Right forelimb (tissue), 1 donor: Measurements from ENCODE around the gene RHBDL1.

Source experiments
- DNase-seq: peaks from one replicate; pipeline ENCODE4 v3.0.0-alpha.2; 2018

Gene RHBDL1

DNA sequence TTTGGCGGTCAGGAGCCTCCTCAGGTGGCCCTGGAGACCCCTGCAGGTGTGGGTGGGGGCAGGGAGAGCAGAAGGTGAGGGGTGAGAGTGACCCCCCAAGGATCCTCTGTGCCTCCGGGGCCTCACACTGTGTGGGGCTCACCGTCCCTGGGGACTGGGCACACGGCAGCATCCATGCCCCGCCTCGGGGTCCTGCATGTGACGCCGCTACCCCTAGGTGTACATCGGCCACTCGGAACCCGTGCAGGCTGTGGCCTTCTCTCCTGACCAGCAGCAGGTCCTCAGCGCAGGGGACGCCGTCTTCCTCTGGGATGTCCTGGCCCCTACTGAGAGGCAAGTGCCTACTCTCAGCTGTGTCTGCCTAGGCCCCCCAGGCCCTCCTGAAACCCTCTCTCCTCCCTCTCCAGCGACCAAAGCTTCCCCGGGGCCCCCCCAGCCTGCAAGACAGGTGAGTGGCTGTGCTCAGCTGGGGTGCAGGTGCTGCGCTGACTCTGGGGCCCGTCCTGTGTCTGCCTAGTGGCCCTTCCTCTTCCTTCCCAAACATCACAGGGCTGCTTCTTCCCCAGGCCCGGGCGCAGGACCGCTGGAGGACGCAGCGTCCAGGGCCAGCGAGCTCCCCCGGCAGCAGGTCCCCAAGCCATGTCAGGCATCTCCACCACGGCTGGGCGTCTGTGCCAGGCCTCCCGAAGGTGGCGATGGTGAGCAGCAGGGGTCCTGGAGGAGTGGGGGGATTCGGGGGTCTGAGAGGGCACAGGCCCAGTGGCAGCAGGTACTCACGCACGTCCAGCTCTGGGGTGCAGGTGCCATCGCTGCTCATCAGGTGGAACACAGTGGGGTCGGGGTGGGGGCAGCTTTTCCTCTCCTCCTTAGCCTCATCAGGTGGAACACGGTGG, 16.5 kb upstream of the RHBDL1 start:
- DNase-seq = no peak

DNA sequence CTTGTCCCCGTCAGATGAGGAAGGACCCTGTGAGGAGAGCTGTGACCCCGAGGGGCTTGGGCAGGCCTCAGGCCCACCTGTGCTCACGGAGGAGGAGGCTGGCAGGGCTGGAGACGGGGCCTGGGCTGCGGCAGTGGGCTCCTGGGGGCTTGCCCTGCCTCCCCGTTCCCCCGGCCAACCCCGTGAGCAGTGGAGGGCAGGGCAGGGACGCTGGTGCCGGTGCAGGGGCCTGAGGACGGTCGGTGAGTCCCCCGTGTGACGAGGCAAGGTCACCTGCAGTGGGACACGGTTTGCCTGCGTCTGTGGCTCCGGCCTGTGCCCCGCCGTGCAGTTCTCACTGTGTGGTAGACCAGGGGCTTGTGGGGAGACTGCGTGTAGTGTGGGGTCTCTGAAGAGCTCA, 15.9 kb upstream of the RHBDL1 start:
- DNase-seq = no peak

DNA sequence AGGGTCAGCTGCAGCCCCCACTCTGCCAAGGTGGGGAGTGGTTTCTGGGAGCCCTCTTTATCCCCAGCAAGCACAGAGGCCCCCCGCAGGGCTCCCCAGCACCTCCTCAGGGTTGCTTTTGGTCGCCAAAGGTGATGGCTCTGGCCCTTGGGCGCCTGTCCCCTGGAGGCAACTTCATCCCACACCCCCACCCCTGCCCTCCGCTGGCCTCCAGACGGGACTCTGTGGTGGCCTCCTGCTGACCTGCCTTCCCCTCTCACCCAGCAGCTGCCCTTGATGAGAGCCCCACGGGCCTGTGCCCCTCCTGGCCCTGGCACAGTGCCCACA, 15.4 kb upstream of the RHBDL1 start:
- DNase-seq = no peak

DNA sequence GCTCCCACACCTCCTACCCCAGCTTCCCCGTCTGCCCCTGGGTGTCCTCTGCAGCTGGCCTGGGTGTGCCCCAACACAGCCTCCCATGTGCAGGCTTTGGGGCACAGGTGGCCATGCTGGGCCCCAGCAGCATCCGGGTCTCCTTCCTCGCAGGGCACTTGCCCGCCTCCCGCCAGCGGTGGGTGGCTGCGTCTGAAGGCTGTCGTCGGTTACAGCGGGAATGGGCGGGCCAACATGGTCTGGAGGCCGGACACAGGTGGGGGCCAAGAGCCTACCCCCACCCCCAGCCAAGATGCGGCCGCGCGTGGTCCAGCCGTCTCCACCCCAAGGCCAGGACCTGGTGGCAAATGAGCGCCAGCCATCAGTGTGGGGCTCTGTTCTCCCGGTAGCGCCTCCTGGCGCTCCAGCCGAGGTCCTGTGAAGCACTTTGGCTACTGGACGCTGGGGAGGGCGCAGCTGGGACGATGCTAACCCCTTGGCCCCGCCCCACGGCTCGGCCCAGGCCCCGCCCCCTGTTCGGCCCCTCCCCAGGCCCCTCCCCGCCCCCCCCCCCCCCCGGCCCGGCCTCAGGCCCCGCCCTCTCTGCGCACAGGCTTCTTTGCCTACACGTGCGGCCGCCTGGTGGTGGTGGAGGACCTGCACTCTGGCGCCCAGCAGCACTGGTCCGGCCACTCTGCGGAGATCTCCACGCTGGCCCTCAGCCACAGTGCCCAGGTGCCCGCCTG, 14.8 kb upstream of the RHBDL1 start:
- peak; percentile 87 for DNase-seq

DNA sequence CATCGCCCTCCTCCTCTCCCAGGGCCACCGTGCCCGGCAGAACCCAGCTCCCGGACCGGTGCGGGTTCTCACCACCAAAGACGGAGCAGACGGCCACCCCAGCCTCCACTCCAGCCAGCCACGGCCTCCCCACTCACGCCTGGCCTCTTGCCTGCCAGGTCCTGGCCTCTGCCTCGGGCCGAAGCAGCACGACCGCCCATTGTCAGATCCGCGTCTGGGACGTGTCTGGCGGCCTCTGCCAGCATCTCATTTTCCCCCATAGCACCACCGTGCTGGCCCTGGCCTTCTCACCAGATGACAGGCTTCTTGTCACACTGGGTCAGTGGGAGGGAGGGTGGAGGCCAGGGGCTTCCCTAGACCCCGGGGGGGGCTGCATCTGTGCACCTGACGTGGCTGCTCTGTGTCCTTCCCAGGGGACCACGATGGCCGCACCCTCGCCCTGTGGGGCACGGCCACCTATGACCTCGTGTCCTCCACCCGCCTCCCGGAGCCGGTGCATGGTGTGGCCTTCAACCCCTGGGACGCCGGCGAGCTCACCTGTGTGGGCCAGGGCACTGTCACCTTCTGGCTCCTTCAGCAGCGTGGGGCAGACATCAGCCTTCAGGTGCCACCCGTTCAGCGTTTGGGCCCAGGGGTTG, 14.2 kb upstream of the RHBDL1 start:
- DNase-seq = no peak

DNA sequence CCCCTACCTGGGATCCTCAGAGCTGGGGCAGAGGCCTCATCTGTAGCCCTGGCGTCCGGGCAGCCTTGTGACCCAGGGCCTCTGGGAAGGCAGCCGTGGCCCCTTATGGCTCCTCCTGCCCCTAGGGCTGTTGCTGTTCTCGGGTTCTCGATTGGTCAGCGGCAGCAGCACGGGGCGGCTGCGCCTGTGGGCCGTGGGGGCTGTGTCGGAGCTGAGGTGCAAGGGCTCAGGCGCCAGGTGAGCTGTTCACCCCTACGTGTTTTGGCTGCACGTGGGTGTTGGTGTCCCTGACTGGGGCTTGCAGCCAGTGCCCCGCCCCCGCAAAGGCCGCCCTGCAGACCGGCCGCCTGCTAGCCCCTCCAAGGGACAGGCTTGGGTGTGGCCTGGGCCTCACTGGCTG, 13.4 kb upstream of the RHBDL1 start:
- no peak for DNase-seq

DNA sequence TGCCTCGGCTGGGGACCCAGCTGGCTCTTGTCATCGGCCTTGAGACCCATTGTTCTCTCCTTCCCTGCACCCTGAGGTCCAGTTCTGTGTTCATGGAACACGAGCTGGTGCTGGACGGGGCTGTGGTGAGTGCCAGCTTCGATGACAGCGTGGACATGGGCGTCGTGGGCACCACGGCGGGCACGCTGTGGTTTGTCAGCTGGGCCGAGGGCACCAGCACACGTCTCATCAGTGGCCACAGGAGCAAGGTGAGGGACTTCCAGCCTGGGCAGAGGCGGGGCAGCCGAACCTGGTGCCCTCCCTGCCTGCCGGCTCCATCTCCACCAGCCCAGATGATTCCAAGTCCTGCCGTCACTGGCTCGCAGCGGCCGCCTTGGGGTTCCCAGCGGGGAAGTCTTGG, 12.9 kb upstream of the RHBDL1 start:
- DNase-seq = no peak

DNA sequence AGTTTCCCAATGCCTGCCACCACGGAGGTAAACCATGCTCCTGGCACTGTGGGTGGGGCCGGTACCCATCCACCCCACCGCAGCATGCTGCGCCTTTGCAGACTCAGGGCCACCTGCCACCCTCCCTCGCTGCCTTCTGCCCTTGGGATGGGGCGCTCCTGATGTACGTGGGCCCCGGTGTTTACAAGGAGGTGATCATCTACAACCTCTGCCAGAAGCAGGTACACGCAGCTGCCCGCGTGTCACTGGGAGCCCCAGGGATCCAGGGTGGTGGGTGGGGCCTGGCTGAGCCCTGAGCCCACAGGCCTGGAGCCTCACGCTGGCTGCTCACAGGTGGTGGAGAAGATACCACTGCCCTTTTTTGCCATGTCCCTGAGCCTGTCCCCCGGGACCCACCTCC, 8.9 kb upstream of the RHBDL1 start:
- no peak for DNase-seq

DNA sequence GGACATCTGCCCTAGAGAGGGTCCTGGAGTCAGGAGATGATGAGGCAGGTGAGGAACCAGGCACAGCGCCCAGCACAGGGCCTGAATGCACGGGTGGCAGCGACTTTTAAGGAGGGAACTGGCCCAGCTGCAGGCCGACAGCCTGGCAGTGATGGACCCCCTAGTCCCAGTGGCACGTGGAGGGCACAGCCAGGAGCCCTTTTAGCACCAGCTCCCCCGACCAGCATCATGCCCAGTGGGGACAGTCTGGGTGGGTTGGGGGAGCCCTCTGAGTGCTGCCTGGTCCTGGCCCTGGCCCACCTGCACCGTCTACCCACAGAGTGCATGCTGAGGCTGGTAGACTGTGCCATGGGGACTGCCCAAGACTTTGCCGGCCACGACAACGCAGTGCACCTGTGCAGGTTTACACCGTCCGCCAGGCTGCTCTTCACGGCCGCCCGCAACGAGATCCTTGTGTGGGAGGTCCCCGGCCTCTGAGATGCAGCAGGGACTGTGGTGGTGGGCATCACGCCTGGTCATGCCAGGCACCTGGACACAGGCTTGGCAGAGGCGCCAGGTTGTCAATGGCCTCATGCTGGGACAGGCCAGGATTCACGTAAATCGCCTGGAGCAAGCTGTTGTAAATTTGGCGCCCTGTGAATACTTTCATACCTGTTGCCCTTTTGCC, 8.2 kb upstream of the RHBDL1 start:
- DNase-seq = no peak

DNA sequence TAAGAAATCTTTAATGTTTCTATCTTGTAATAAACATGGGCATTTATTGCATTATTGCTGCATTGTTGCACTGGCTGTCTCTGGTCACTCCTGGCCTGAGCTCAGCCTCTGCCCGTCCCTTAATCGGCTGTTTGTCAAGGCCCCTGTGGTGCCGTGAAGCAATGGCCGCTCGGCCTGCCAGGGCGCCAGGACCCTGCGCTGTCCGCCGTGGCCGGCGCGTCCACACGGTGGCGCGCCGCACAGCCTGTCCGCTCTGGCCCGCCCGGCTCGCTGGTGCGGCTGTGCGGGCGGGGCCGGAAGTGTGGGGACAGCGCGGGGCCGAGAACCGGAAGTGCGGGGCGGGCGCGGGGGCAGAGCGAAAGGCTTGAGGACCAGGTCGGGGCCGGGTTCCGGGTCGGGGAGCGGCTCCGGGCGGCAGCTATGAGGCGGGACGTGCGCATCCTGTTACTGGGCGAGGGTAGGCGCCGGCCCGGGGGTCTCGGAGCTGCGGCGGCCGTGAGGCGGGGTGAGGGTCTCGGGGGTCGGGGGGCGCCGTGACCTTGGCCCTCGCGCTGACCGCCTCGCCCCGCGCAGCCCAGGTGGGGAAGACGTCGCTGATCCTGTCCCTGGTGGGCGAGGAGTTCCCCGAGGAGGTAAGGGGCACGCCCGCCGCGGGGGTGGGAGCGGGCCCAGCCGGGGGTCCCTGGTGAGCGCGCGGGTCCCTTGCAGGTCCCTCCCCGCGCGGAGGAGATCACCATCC, 7.5 kb upstream of the RHBDL1 start, which contains the start of gene RHOT2:
RHOT2 (plus strand) TSS at position 353 of the 739 bp plus-strand sequence; CDS start at position 421, 68 bp downstream.
- DNase-seq = peak; percentile 95

DNA sequence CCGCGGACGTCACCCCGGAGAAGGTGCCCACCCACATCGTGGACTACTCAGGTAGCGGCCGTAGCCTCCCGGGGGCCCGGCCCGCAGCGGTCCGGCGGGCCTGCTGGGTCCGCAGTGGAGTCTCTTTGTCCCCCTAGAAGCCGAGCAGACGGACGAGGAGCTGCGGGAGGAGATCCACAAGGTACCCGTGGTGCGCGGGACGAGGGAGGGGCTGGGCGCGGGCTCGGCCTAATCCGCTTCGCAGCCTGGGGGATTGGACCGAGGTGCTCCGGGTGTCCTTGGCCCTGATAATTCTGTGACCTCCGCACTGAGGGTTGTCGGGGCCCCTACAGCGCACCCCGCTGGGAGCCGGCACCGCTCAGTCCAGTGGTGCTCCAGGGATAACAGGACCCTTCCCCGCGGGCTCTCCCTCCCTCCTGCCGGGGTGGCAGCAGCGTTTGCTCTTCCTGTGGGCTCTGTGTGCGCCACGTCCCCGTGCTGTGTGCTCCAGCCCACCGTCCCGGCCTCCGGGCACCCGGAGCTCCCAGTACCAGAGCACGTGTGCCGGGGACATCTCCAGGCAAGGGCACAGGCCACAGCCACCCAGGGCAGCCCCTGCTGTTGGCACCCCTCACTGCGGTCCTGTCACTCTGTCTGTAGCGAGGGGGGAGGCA, 6.8 kb upstream of the RHBDL1 start:
- no peak for DNase-seq

DNA sequence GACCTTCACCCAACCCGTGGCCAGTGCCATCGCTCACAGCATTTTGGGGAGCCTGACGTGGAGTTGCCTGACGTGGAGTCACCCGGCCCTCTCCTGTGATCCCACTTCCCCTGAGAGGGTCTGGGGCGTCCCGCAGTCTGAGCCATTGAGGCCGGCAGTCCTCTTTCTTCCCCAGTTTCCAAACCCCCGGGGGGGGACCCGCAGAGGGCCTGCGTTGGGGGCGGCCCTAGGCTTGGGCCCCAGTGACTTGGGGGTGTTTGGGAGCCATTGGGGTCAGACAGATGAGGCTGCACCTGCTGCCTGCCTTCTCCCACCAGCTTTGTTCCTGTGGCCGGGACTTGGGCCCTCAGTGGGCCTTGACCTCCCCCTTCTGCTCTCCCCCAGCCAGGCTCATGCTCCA, 5.8 kb upstream of the RHBDL1 start:
- no peak for DNase-seq

DNA sequence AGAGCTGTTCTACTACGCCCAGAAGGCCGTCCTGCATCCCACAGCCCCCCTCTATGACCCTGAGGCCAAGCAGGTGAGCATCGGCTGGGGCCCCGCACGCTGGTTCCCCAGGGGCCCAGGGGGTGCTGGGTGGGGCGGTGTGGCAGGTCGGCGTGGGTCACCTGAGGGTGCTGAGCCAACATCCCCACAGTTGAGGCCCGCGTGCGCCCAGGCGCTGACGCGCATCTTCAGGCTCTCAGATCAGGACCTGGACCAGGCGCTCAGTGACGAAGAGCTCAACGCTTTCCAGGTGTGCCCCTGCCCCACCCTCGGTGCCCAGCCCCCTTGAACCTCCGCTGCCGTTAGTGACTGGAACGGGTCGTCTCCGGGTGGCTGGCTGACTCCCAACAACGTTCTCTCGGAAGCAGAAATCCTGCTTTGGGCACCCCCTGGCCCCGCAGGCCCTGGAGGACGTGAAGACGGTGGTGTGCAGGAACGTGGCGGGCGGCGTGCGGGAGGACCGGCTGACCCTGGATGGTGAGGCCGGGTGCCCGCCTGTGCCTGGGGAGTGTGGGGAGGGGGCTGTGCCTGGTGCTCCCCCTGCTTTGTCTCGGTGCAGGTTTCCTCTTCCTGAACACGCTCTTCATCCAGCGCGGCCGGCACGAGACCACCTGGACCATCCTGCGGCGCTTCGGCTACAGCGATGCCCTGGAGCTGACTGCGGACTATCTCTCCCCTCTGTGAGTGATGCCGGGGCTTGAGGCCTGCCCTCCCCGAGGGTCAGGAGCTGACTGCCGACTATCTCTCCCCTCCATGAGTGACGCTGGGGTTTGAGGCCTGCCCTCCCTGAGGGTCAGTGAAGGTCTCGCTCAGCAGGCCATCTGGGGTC, 4.8 kb upstream of the RHBDL1 start:
- no peak for DNase-seq

DNA sequence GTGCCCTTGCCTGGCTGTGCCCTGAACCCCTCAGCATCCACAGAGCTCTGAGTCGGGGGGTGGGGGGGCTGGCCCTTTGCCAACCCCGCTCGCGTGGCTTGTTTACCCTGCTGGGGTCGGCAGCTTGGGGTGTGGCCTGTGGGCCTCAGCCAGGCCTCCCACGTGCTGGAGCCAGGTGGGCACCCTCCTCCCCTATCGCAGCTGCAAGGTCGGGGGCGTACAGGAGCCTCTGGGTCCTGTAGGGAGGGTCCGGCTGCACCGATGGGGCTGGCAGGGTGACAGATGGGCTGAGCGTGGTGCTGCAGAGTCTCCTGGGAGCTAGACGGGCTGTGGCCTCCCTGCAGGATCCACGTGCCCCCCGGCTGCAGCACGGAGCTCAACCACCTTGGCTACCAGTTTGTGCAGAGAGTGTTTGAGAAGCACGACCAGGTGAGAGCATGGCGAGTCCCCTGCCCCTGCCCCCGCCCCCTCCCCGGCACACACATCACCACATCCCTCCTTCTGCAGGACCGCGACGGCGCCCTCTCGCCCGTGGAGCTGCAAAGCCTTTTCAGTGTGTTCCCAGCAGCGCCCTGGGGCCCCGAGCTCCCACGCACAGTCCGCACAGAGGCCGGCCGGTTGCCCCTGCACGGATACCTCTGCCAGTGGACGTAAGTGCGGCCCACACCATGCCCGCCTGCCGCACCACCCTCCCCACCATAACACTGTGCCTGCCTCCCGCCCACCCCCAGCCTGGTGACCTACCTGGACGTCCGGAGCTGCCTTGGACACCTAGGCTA, 3.9 kb upstream of the RHBDL1 start:
- no peak for DNase-seq

DNA sequence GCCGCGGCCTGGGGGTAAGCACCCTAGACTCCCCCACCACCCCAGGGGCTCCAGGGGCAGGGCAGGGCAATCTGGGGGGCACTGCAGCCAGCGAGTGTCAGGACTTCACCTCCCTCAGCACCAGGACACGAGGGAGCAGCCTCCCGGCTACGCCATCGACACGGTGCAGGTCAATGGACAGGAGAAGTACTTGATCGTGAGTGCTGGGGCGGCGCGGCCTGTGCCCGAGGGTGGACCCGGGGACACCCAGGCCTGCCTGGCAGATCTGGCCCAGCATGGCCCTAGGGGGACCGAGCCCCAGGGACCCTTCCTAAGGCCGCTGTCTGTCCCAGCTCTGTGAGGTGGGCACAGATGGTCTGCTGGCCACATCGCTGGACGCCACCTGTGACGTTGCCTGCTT, 3.1 kb upstream of the RHBDL1 start:
- DNase-seq = no peak

DNA sequence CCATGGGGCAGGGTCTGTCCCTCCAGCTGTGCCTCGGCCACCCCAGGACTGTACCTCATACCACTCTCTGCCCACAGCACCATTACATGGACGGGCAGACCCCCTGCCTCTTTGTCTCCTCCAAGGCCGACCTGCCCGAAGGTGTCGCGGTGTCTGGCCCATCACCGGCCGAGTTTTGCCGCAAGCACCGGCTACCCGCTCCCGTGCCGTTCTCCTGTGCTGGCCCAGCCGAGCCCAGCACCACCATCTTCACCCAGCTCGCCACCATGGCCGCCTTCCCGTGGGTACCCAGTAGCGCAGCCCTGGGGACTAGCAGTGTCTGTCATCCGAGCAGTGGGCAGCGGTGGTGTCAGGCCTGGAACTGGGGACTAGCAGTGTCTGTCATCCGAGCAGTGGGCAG, 2.6 kb upstream of the RHBDL1 start:
- DNase-seq = no peak

DNA sequence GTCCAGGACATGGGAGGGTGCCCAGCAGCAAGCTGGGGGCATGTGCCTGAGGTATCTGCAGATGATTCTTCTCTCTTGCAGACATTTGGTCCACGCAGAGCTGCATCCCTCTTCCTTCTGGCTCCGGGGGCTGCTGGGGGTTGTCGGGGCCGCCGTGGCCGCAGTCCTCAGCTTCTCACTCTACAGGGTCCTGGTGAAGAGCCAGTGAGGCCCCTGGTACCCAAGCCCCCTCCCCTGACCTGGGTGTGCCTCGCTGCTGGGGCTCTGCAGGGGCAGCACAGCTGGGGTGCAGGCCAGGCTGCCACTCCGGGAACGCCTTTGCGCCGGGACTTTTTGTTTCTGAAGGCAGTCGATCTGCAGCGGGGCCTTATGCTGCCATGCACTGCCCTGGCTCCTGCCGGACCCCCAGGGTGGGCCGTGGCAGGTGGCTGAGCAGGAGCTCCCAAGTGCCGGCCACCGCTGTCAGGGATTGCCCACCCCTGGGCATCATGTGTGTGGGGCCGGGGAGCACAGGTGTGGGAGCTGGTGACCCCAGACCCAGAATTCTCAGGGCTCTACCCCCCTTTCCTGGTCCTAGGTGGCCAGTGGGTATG, 2.0 kb upstream of the RHBDL1 start:
- DNase-seq = no peak

DNA sequence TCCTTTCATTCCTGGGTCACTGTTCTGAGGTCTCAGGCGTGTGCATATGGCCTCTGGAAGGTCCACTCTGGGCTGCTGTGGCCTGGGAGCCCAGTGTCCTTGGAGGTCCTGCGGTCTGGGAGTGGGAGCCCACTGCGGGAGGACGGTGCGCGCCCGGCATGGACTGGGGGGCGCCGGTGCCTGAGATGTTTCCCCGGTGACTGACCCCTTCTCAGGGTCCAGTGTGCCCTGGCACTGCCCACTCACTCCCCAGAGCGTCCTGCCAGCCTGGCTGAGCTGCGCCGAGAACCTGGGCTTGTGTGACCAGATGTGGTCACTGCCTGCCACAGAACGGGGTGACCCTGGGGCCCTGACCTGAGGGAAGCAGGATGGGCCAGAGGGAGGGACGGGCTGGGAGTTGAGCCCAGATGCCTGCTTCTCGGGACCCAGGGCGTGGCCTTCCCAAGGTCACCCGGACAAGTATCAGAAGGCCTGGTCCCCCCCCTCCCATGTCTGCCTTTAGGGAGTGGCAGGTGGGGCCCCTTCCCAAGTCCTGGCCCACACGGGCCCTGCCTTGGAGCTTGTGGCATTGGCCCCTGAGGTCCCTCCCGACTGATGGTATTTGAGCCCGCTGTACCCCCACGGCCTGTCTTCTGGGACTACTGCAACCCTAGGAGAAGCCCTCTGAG, 1.1 kb upstream of the RHBDL1 start:
- DNase-seq = no peak

DNA sequence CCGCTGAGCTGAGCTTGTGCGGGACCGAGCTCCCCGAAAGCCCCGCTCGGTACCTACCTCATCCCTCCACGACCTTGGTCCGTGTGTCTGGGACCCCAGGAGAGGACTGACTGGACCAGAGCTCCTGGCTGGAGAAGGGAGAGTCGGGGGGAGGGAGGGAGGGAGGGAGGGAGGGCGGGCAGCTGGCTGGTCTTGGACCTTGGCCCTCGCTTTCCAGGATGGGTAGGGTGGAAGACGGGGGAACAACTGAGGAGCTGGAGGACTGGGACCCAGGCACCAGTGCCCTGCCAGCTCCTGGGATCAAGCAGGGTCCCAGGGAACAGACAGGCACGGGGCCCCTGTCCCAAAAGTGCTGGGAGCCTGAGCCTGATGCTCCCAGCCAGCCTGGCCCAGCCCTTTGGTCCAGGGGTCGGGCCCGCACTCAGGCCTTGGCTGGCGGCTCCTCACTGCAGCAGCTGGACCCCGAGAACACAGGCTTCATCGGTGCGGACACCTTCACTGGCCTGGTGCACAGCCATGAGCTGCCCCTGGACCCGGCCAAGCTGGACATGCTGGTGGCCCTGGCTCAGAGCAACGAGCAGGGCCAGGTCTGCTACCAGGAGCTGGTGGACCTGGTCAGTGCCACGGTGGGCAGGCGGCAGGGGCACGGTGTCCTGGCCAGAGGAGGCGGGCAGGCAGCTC, 553 bp downstream of the RHBDL1 start:
- DNase-seq = no peak
